HS-27A (cell line): Measurements from ENCODE around the gene SYT1.

Experiments
- DNase-seq: peaks from one replicate; pipeline ENCODE4 v3.0.0-alpha.2; 2012; ENCODE audit warnings: low read depth, missing footprints

Gene SYT1

DNA sequence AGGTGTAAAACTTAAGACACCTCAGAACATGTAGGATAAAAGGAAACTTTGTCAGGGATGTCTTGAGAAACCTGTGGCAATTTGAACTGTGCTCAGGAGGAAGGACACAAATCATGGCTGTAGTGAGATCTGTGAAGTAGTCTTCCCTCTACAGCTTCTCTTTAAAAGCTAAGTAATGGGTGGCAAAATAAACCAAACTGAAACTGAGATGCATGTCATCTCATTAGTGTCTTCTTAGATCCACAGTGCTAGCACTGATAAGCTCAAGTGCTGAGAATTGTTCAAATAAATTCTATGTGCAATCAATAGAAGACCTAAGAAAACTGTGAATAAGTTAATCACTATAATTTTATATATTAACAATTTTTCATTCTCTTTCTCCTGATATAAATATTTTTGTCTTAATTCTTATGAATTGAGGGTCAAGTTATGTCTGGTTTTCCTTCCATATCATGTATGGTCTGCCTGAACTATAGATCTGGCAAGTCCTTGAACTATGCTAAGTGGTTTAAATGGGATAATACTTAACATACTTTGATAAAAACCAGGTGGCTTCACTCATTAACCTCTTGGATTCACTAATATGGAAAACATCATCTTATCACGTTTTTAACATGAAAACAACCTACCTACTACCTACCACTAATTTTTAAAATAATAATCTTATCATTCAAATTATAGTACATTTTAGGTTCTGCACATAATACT is 27.2 kb downstream of the SYT1 start:
- DNase-seq, result no peak

DNA sequence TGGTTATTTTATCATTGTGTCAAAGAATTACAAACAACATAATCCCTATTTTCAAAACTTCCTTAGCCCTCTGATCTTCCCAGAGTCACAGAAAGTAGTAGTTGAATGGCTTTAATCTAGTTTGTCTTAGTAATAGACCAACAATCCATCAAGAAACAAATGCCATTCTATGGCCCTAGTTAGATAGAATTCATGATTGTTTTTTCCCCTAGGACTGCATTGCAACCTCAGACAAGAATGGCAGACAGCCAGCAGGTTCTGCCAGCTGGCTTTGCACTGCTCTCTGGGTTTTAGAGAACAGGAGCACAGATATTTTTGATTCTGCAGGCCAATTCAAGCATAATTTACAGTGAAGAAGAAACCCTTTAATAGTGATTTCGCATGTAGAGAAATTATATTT is 33.8 kb downstream of the SYT1 start:
- no peak for DNase-seq

- no peak for DNase-seq
These were observed 50.3 kb downstream of the SYT1 start for GRCh38 chr12:78914859-78915331.

GRCh38 chr12:78916845-78917480 is 52.4 kb downstream of the SYT1 start:
- DNase-seq, result peak; percentile 55

DNA sequence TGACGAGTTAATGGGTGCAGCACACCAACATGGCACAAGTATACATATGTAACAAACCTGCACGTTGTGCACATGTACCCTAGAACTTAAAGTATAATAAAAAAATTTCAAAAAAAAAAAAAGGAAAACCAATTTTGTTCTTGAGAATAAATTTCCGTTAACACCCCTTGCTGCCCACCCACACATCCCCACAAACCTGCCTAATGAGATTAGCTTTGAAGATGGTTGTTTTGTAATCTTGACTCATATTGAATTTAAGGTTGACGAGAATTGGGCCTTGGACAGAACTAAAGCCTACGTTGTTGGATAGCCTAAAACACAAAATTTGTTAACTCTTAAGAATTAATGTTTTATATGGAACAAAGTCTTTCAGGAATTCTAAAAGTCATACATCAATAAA is 52.9 kb downstream of the SYT1 start:
- DNase-seq, result no peak

DNA sequence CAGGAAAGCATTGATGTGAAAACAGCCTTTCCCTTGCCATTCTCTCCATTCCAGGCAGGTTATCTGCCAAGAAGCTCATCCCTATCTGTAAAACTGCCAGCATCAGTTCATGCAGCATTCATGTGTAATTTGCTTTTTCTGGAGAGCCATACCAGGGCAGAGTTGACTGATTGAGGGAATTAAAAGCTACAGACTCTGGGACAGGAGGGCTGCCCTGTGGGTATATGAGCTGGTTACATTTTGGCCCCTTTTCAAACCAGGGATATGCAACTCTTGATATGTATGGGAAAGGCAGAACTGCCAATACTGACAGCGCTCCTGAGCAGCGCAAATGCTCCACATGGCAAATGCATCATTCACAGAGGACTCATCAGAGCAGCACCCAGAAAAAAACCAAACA is 53.7 kb downstream of the SYT1 start:
- no peak for DNase-seq

DNA sequence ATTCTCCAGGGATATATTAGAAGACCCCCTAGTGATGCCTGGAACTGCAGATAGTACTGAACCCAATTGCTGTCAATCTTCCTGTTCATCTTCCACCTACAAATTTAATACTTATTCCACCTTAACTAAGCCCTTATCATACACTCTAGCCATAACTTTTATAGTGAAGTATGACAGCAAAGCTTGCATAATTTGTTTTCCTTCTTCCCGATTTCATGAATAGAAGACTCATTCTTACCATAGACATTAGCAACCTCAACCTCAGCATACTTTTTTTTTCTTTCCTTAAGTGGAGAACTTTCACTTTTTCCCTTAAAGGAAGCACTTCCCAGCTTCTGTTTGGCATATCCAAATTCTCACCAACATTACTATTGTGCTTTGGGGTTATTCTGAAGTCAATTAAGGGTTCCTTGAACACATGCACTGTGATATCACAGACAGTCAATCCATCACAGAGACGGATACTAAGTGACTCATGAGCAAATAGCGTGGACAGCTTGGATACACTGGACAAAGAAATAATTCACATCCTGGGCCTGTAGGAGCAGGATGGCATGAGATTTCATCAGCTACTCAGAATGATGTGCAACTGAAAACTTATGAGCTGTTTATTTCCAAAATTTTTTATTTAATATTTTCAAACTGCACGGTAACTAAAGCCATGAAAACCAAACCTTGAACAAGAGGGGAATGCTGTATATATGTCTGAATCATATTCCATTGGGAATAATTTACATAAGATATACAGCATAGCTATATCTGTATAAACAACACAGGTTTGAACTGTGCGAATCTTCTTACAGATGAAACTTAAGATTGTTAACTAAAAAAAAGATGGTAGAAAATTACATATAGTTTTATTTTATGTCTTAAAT is 63.9 kb downstream of the SYT1 start:
- DNase-seq, result no peak

DNA sequence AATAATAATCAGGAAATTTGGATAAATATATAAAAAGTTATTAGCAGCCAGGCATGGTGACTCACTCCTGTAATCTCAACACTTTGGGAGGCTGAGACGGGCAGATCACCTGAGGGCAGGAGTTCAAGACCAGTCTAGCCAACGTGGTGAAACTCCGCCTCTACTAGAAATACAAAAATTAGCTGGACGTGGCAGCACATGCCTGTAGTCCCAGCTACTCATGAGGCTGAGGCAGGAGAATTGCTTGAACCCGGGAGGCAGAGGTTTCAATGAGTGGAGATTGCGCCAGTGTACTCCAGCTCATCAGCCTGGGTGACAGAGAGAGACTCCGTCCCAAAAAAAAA is 64.5 kb downstream of the SYT1 start:
- DNase-seq, result no peak

- no peak for DNase-seq
These were observed 67.0 kb downstream of the SYT1 start for GRCh38 chr12:78931466-78931990.

DNA sequence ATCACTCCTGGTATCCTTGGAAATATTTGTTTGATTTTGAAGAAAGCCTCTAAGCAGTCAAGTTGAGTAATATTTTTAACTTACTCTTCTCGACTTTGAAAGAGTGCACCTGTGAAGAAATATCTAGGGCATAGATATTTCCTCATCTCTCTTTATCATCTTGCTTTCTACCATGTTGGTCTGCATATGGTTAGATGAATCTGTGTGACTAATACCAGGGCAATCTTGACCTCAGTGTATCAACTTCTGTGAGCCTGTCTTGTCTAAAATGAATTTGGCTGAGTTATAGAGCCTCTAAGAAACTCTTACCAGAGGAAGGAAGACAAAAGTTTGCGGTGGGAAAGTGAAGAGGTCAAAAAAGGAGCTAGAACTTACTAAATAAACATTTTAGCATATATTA is 68.4 kb downstream of the SYT1 start:
- DNase-seq, result no peak

DNA sequence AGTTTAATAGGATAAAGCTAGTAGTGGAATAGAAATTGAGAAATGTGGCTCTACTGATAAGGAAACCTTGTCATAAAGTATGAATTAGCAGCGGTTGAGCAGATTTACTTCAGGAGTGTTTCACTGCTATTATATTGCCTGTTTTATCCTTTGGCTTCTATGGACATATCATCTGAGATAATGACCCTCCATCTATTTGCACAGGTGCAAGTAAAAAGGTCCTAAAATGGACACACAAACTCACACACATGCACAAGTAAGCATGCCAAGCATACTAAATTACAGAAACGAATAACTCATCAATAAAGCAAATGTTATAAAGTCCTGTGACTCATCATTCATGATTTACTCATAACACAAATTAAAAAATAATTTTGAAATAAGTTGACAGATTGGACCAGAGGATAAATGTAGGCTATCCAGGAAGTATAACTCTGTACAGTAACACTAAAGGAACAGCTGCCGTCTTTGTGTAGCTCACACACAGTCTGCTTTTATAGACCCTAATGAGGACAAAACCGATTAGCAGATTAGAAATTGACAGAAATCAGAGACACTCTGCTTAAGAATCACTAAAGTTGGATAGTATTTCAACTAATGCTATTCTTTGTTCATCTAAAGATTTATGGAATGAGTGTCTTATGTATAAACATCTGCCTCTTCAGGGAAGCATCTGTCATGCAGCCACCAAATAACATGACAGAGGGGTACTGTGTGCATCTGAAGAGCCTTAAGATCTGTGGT is 73.9 kb downstream of the SYT1 start:
- no peak for DNase-seq

DNA sequence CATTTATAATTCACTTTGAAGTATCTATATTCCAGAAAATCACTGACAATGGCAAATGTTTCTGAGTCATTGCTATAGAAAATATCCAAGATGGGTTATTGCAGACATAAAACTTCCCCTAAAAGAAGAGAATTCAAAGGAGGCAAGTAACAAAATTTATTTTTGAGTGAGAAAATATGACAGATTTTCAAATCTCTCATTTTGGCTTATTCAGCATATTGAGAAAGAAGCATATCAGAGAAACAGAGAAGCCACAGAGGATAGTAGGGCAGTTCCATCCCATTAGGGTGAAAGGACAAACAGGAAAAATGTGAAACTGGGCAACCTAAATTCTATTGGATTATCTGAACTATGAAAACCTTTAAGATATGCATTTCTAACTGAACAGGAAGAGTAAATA is 85.0 kb downstream of the SYT1 start:
- DNase-seq, result no peak

- no peak for DNase-seq
These were observed 87.4 kb downstream of the SYT1 start for GRCh38 chr12:78951803-78952551.

DNA sequence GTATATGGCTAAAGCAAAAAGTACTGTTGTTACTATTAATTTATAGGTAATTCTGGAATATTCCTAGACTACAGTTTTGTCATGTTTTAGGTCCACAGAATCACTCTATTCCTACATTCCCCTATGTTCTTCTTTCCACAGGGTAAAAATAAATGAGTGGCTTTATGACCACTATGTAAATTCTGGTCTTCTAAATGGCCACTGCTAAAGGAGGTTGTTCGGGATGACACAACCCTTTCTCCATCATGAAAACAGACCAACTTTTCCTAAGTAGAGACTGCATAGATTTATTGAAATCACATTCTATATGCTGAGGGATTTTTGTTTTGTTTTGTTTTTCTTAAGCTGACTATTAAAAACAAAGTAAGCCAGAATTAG is 88.0 kb downstream of the SYT1 start:
- no peak for DNase-seq

DNA sequence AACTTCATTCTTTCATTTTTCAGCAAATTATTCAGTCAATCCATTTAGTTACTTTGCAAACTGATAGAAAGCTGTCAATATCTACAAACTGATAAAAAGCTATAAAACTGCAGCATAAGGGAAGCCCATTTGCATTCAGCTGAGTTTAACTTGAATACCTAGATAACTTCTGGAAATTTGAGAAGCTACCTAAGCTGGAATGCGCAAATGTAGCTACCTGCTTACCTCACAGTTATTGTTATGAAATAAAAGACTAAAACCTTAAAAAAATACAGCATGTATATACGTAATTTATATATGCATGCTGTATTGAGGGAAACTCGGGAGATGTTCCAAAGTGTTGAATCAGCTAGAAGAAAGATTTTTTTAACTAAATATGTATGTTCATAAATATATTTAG is 94.4 kb downstream of the SYT1 start:
- DNase-seq, result no peak

GRCh38 chr12:78959556-78959955 is 95.0 kb downstream of the SYT1 start:
- DNase-seq, result no peak

- no peak for DNase-seq
These were observed 96.6 kb downstream of the SYT1 start for GRCh38 chr12:78961171-78961570.

DNA sequence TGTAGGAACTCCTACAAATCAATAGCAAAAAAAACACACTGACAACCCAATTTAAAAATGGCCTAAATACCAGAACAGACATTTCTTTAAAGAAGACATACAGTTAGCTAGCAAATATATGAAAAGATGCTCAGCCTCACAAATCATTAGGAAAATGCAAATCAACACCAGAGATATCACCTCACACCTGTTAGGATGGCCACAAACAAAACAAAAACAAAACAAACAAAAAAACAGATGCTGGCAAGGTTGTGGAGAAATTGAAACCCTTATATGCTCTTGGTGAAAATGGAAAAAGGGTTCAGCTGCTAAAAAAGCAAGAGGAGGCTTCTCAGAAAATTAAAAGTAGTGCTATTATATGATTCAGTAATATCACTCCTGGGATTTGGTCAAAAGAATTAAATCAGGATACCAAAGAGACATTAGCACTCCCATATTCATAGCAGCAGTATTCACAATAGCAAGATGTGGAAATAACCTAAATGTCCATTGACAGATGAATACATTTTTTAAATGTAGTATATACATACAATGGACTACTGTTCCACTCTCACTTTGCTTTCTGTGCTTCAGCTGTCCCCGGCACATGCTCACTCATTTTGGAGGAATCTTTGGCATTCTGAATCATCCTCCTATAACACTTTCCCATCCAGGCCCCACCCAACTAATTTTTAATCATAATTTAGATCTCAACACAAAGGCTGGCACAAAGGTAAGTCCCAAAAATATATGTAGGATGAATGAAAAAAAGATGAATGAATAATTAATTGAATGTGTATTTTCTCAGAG is 99.1 kb downstream of the SYT1 start:
- peak; percentile 58 for DNase-seq

DNA sequence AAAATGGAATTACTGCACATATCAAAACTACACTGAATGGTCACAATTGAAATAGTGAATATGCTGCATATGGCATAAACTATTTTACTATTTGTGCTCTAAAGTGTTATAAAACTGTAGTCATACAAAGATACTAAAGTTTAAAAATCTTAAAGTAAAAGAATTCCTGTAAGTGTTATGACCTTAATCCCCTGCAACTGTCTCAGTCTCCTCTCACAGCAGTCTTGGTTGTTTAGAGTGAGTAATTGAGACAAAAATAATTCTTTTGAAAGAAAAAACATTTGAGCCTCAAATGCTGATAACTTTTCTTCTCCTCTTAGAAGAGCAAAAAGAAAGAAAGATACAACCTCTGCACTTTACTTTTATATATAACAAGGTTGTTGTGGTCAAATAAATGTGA is 99.9 kb downstream of the SYT1 start:
- DNase-seq, result peak; percentile 12

DNA sequence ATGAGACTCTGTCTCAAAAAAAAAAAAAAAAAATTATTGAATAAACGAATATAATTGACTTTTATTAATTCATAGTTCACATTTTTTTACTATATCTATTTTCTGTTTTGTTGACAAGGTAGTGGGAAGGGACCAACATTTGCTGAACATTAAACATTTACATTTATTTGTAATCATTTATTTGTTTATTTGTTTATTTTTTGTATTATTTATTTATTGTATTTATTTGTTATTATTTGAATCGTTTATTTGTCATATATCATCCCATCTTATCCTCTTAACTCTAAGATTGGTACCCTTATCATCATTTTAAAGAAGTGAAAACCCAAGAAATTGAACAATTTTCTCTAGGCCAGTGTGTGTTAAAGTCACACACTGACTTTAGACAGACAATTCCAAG is 101.5 kb downstream of the SYT1 start:
- no peak for DNase-seq

- no peak for DNase-seq
These were observed 102.4 kb downstream of the SYT1 start for GRCh38 chr12:78966926-78967325.
